Liver (tissue), 3 donors: ENCODE results near the gene FANCG.

Experiments
- EGR1 ChIP-seq, 2 donors: IDR thresholded peaks; 2 replicates each; pipeline ENCODE4 v1.6.1; 2016 to 2018; ENCODE audit warnings: antibody characterized with exemption in 2 of 2, low read depth in 2 of 2
- JUND ChIP-seq, 2 donors: IDR thresholded peaks; 2 replicates each; pipeline ENCODE4 v1.6.1; 2016; ENCODE audit warnings: antibody characterized with exemption in 2 of 2
- MAX ChIP-seq: IDR thresholded peaks from 2 replicates; pipeline ENCODE4 v1.6.1; 2016; ENCODE audit warnings: antibody characterized with exemption
- NR2F2 ChIP-seq: IDR thresholded peaks from 2 replicates; pipeline ENCODE4 v1.6.1; 2016; ENCODE audit warnings: antibody characterized with exemption
- RAD21 ChIP-seq, 2 donors: IDR thresholded peaks; 2 replicates each; pipeline ENCODE4 v1.6.1; 2016; ENCODE audit warnings: antibody characterized with exemption in 2 of 2, mild to moderate bottlenecking in 2 of 2
- SP1 ChIP-seq: IDR thresholded peaks from 2 replicates; pipeline ENCODE4 v1.6.1; 2018; ENCODE audit warnings: antibody characterized with exemption, mild to moderate bottlenecking
- YY1 ChIP-seq: IDR thresholded peaks from 2 replicates; pipeline ENCODE4 v1.6.1; 2016; ENCODE audit warnings: antibody characterized with exemption, mild to moderate bottlenecking
- TF ChIP-seq, protein P1 (sequence below): fragments of 150-350 bp; IDR thresholded peaks from 2 replicates; pipeline ENCODE4 v1.5.1; 2017; ENCODE audit warnings: improper control_type of control experiment, low read depth, low read length; ENCODE audit not compliant: missing input control
- TF ChIP-seq, protein P2 (sequence below): IDR thresholded peaks from 2 replicates; pipeline ENCODE4 v1.6.1; 2016; ENCODE audit warnings: antibody characterized with exemption
- TF ChIP-seq, protein P3 (sequence below): IDR thresholded peaks from 2 replicates; pipeline ENCODE4 v1.6.1; 2016; ENCODE audit warnings: antibody characterized with exemption, mild to moderate bottlenecking
- donor health status: healthy.
- donor health status: healthy.

DNA sequence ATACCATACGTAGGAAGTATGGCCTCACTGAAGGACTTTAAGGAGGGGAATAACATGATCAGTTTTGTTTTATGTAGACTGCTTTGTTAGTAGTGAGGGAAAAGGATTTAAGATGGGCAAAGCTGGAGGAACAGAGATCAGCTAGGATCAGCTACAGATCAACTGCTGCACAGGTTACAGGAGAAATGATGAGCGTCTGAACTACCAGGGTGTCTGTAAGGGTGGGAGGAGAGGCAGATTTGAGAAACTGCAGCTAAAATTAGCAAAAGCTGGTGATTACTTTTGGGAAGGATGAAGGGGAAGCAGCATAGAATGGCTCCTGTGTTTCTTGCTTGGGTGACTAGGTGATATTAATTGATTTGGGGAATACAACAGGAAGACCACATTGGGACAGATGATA is 46.6 kb downstream of the FANCG start:
- TF ChIP-seq, protein P1, sequence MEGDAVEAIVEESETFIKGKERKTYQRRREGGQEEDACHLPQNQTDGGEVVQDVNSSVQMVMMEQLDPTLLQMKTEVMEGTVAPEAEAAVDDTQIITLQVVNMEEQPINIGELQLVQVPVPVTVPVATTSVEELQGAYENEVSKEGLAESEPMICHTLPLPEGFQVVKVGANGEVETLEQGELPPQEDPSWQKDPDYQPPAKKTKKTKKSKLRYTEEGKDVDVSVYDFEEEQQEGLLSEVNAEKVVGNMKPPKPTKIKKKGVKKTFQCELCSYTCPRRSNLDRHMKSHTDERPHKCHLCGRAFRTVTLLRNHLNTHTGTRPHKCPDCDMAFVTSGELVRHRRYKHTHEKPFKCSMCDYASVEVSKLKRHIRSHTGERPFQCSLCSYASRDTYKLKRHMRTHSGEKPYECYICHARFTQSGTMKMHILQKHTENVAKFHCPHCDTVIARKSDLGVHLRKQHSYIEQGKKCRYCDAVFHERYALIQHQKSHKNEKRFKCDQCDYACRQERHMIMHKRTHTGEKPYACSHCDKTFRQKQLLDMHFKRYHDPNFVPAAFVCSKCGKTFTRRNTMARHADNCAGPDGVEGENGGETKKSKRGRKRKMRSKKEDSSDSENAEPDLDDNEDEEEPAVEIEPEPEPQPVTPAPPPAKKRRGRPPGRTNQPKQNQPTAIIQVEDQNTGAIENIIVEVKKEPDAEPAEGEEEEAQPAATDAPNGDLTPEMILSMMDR: no peak
- no peak for TF ChIP-seq EGR1 (IDR thresholded peaks at IDR 0.05; ENCODE audit: low read depth in 2 of 2)
- no peak for TF ChIP-seq YY1
- no peak for TF ChIP-seq MAX
- no peak for TF ChIP-seq RAD21 (IDR thresholded peaks at IDR 0.05)
- TF ChIP-seq, protein P2, sequence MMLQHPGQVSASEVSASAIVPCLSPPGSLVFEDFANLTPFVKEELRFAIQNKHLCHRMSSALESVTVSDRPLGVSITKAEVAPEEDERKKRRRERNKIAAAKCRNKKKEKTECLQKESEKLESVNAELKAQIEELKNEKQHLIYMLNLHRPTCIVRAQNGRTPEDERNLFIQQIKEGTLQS: no peak
- no peak for TF ChIP-seq NR2F2
- TF ChIP-seq, protein P3, sequence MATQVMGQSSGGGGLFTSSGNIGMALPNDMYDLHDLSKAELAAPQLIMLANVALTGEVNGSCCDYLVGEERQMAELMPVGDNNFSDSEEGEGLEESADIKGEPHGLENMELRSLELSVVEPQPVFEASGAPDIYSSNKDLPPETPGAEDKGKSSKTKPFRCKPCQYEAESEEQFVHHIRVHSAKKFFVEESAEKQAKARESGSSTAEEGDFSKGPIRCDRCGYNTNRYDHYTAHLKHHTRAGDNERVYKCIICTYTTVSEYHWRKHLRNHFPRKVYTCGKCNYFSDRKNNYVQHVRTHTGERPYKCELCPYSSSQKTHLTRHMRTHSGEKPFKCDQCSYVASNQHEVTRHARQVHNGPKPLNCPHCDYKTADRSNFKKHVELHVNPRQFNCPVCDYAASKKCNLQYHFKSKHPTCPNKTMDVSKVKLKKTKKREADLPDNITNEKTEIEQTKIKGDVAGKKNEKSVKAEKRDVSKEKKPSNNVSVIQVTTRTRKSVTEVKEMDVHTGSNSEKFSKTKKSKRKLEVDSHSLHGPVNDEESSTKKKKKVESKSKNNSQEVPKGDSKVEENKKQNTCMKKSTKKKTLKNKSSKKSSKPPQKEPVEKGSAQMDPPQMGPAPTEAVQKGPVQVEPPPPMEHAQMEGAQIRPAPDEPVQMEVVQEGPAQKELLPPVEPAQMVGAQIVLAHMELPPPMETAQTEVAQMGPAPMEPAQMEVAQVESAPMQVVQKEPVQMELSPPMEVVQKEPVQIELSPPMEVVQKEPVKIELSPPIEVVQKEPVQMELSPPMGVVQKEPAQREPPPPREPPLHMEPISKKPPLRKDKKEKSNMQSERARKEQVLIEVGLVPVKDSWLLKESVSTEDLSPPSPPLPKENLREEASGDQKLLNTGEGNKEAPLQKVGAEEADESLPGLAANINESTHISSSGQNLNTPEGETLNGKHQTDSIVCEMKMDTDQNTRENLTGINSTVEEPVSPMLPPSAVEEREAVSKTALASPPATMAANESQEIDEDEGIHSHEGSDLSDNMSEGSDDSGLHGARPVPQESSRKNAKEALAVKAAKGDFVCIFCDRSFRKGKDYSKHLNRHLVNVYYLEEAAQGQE: no peak
- TF ChIP-seq SP1: no peak
- no peak for TF ChIP-seq JUND (IDR thresholded peaks at IDR 0.05)
